Breast epithelium (tissue), 4 donors: ENCODE data around the gene CDC45. TPM values are rescaled to one million over a fixed set of nuclear protein-coding genes. Genes with fewer than 3 reads are reported as not detected.

Experiments
- DNase-seq, 2 donors: peaks; one replicate each; pipeline ENCODE4 v3.0.0-alpha.2; 2019; ENCODE audit warnings: low spot score in 2 of 2
- H3K27ac ChIP-seq, 2 donors: fragments of 200-600 bp; sonication (generic) in 1 of 2; one replicate each; pipeline ENCODE4 v1.5.1; 2016 to 2019; ENCODE audit warnings: mild to moderate bottlenecking in 1 of 2
- H3K27me3 ChIP-seq, 2 donors: fragments of 200-600 bp; sonication (generic) in 1 of 2; one replicate each; pipeline versions ENCODE4 v1.5.1 to v1.6.0; 2017 to 2019; ENCODE audit warnings: control low read depth in 1 of 2, mild to moderate bottlenecking in 1 of 2
- H3K36me3 ChIP-seq: fragments of 200-600 bp; one replicate; pipeline ENCODE4 v1.5.1; 2019
- H3K4me1 ChIP-seq, 2 donors: fragments of 200-600 bp; sonication (generic); one replicate each; pipeline ENCODE4 v1.5.1; 2016 to 2019; ENCODE audit warnings: control low read depth in 1 of 2
- H3K4me3 ChIP-seq, 3 donors: fragments of 200-600 bp; sonication (generic); 1 replicate in 2 of 3; 2 replicates in 1 of 3; pipeline ENCODE4 v1.5.1; 2016 to 2019; ENCODE audit warnings: mild to moderate bottlenecking in 3 of 3, moderate library complexity in 2 of 3
- H3K9me3 ChIP-seq, 2 donors: fragments of 200-600 bp; sonication (generic) in 1 of 2; one replicate each; pipeline ENCODE4 v1.5.1; 2016 to 2019; ENCODE audit warnings: control low read depth in 1 of 2
- CTCF ChIP-seq, 3 donors: fragments of 450-650 bp; IDR thresholded peaks; one replicate each; pipeline ENCODE4 v1.5.1; 2016 to 2017; ENCODE audit warnings: antibody characterized with exemption in 3 of 3, mild to moderate bottlenecking in 3 of 3, moderate library complexity in 3 of 3
- POLR2A ChIP-seq: fragments of 450-650 bp; IDR thresholded peaks from one replicate; pipeline ENCODE4 v1.6.1; 2016; ENCODE audit warnings: antibody characterized with exemption, mild to moderate bottlenecking, moderate library complexity
- POLR2AphosphoS5 ChIP-seq, 3 donors: sonication (generic); formaldehyde crosslinking; IDR thresholded peaks; one replicate each; pipeline ENCODE4 v1.6.1; 2017; ENCODE audit warnings: antibody characterized with exemption in 3 of 3
- intact Hi-C: fragments of 100-400 bp; cut with DNase I; formaldehyde crosslinking; loops from one replicate; pipeline ENCODE4 v1.15.1; 2023; ENCODE audit warnings: low total_unique reads
- total RNA-seq, 3 donors: library from RNA; depleted of rRNA; stranded (reverse); fragments of >200 nt; gene quantifications; one replicate each; pipeline ENCODE4 v1.1.0, GENCODE V29; 2016

Gene CDC45
- total RNA-seq, 3 donors from 2014 or later = 0.48 TPM; not detected in 2

GRCh38 chr22:19507534-19507861, 27.8 kb downstream of the CDC45 start:
- H3K36me3 ChIP-seq = no peaks in the 10 kb centered on the region
- H3K4me3 ChIP-seq = no peak overlapping the region
- no peak for TF ChIP-seq CTCF (IDR thresholded peaks at IDR 0.05)
- no peak for TF ChIP-seq POLR2A
- no peak for TF ChIP-seq POLR2AphosphoS5 (IDR thresholded peaks at IDR 0.05)
- no peaks in the 10 kb centered on the region for H3K9me3 ChIP-seq
- no peaks in the 10 kb centered on the region for H3K27me3 ChIP-seq
- intact Hi-C loops = no loop called here
- no peak overlapping the region for H3K27ac ChIP-seq
- DNase-seq = no peak
- H3K4me1 ChIP-seq = no peaks in the 10 kb centered on the region

- TF ChIP-seq POLR2AphosphoS5 (IDR thresholded peaks at IDR 0.05) (no peak), POLR2A (no peak), CTCF (IDR thresholded peaks at IDR 0.05) (no peak)
- DNase-seq = no peak
- Histone ChIP-seq H3K36me3 (no peaks in the 10 kb centered on the region), H3K9me3 (no peaks in the 10 kb centered on the region), H3K4me1 (no peaks in the 10 kb centered on the region), H3K27me3 (no peaks in the 10 kb centered on the region), H3K27ac (no peak overlapping the region), H3K4me3 (no peak overlapping the region)
- intact Hi-C loops = no loop called here
Measured at GRCh38 chr22:19508024-19508776, 28.5 kb downstream of the CDC45 start.

- H3K4me3 ChIP-seq = no peak overlapping the region
- intact Hi-C loops = no loop called here
Measured at GRCh38 chr22:19509191-19509590, 29.5 kb downstream of the CDC45 start.

GRCh38 chr22:19509923-19510322, 30.2 kb downstream of the CDC45 start:
- TF ChIP-seq POLR2A (no peak), CTCF (IDR thresholded peaks at IDR 0.05) (no peak), POLR2AphosphoS5 (IDR thresholded peaks at IDR 0.05) (no peak)
- Histone ChIP-seq H3K36me3 (no peaks in the 10 kb centered on the region), H3K4me1 (no peaks in the 10 kb centered on the region), H3K27me3 (no peaks in the 10 kb centered on the region), H3K27ac (no peak overlapping the region), H3K4me3 (no peak overlapping the region), H3K9me3 (peaks cover 0 to 4% of the 10 kb centered on the region in 2 donors)
- intact Hi-C loops = no loop called here
- DNase-seq = no peak

More at GRCh38 chr22:19509191-19509590, 29.5 kb downstream of the CDC45 start:
- Histone ChIP-seq H3K9me3 (peaks cover 0 to 4% of the 10 kb centered on the region in 2 donors), H3K27me3 (no peaks in the 10 kb centered on the region), H3K4me1 (no peaks in the 10 kb centered on the region), H3K36me3 (no peaks in the 10 kb centered on the region), H3K27ac (no peak overlapping the region)
- DNase-seq = no peak
- TF ChIP-seq POLR2A (no peak), CTCF (IDR thresholded peaks at IDR 0.05) (no peak), POLR2AphosphoS5 (IDR thresholded peaks at IDR 0.05) (no peak)

- Histone ChIP-seq H3K27me3 (no peaks in the 10 kb centered on the region), H3K36me3 (no peaks in the 10 kb centered on the region), H3K9me3 (peaks cover 0 to 4% of the 10 kb centered on the region in 2 donors), H3K27ac (no peak overlapping the region), H3K4me3 (no peak overlapping the region), H3K4me1 (no peaks in the 10 kb centered on the region)
- no peak for DNase-seq
- TF ChIP-seq POLR2AphosphoS5 (IDR thresholded peaks at IDR 0.05) (no peak), CTCF (IDR thresholded peaks at IDR 0.05) (no peak), POLR2A (no peak)
- intact Hi-C loops = no loop called here
Measured at GRCh38 chr22:19510919-19511341, 31.2 kb downstream of the CDC45 start.
